Measurements from ENCODE around the gene DCHS1. TPM values are rescaled to one million over a fixed set of nuclear protein-coding genes. Genes with fewer than 3 reads are reported as not detected.

Gene DCHS1
- total and polyA plus RNA-seq, 10 of the 15 experiments (the other 5 are each of a cell fraction or from before 2014, with no cell fraction given): 0.02 to 0.64 (median 0.18) TPM; not detected in 1

GRCh38 chr11:6611963-6612212, 43.7 kb downstream of the DCHS1 start (continued):
- TF ChIP-seq RELB (IDR thresholded peaks at IDR 0.05; ENCODE audit: low read depth): no peak

GRCh38 chr11:6611092-6611962, 44.3 kb downstream of the DCHS1 start:
- WGBS (ENCODE audit: insufficient coverage, insufficient replicate concordance, low lambda C conversion rate, missing lambda C conversion rate): 14% methylated on average over 34 of the region's 39 CpGs
- H2AFZ ChIP-seq (ENCODE audit: control insufficient read depth, low read depth, low read length): no peak overlapping the region
- in situ Hi-C loops (cut with MboI): loop anchor here (10.0 kb wide), 1 partner anchor 913 kb away; no protein-coding TSS in a partner anchor
- H3K9ac ChIP-seq (ENCODE audit: control insufficient read depth, insufficient read depth, low read length): peak overlapping the region; percentile 95
- no peaks in the 10 kb centered on the region for H4K20me1 ChIP-seq (ENCODE audit: control insufficient read depth, insufficient read depth)
- peaks cover 33% of the 10 kb centered on the region for H3K79me2 ChIP-seq (ENCODE audit: control insufficient read depth, insufficient read depth, low read length)
- ChIA-PET POLR2A (interaction anchor here (0.6 to 7.2 kb wide), 14 partner anchors 7 to 134 kb away, joined by 3 to 85 read pairs (median 5); partner anchors contain the start of genes ARFIP2, ILK, MRPL17 and TIMM10B), RAD21 (ENCODE audit: unreplicated experiment) (interaction anchor here (0.7 to 1.9 kb wide), 10 partner anchors 7 to 130 kb away, joined by 3 to 21 read pairs (median 3); partner anchors contain the start of genes ARFIP2, MRPL17 and TIMM10B), SMC1A (ENCODE audit: uncharacterized antibody, unreplicated experiment) (interaction anchor here (0.8 to 3.1 kb wide), 6 partner anchors 7 to 134 kb away, joined by 3 to 24 read pairs (median 4); partner anchors contain the start of genes ILK and MRPL17), CTCF (interaction anchor here (0.7 to 2.7 kb wide), 7 partner anchors 11 to 85 kb away, joined by 3 to 18 read pairs (median 3); partner anchors contain the start of gene MRPL17)
- DNase-seq (ENCODE audit: low read depth, low spot score) (no peak), ATAC-seq (no peak; the same call in 2 of the 3 replicates), FAIRE-seq (no peak)
- no peaks in the 10 kb centered on the region for H3K9me3 ChIP-seq (replicated peaks; ENCODE audit: control insufficient read depth, insufficient read depth, low read length)
- no peaks in the 10 kb centered on the region for H3K27me3 ChIP-seq (replicated peaks in 1 of 2; ENCODE audit: control insufficient read depth in 2 of 2, insufficient read depth in 2 of 2, low read length in 1 of 2)
- intact Hi-C loops (cut with micrococcal nuclease; ENCODE audit: unreplicated experiment): loop anchor here (5.0 to 10.0 kb wide), 2 partner anchors 136 to 913 kb away; no protein-coding TSS in a partner anchor
- peaks cover 23 to 34% of the 10 kb centered on the region in 2 experiments for H3K36me3 ChIP-seq (ENCODE audit: control insufficient read depth in 2 of 2, insufficient read depth in 2 of 2, low read length in 1 of 2)
- TF ChIP-seq POLR2A (IDR thresholded peaks at IDR 0.05; ENCODE audit: low read depth, low read length) (no peak), CEBPB (IDR thresholded peaks at IDR 0.05; ENCODE audit: borderline replicate concordance in 1 of 2, low read depth in 2 of 2, low read length in 2 of 2) (no peak), TCF3 (IDR thresholded peaks at IDR 0.05; ENCODE audit: borderline replicate concordance, insufficient read depth, low read depth, low read length) (0 out of 2 replicates have a peak, but pooled peaks have one; percentile 7), POU2F2 (IDR thresholded peaks at IDR 0.05; ENCODE audit: borderline replicate concordance, low read depth, low read length) (0 out of 3 replicates have a peak, but pooled peaks have one; percentile 22), MTA3 (IDR thresholded peaks at IDR 0.05; ENCODE audit: borderline replicate concordance, low read length) (peak; percentile 70; the same call in 1 of the 2 replicates)
- H3K4me1 ChIP-seq (ENCODE audit: control insufficient read depth, insufficient read depth, low read length): peaks cover 32% of the 10 kb centered on the region
- H3K4me3 ChIP-seq: peak overlapping the region; percentile 87
- peak overlapping the region; percentile 99 for H3K27ac ChIP-seq (ENCODE audit: control insufficient read depth, insufficient read depth)
- H3K4me2 ChIP-seq (ENCODE audit: control insufficient read depth, insufficient read depth): peak overlapping the region; percentile 56
- BruUV-seq (replicated peaks): TSS peak; percentile 52

All from GM12878 (cell line).